NCI-H526 (cell line): ENCODE measurements around the gene FAM3A.
A peak's percentile ranks its signal among the peaks of the same experiment; 100 is the strongest.
"Not testable (repeated sequence)": the region's sequence is repeated elsewhere in the genome, so short reads cannot be mapped to it uniquely, and the experiment has no call there.

Experiments used
- DNase-seq, 2 experiments: peaks; one replicate each; lab custom pipeline; 2025; lab: John Stamatoyannopoulos, UW

The FAM3A gene

DNA sequence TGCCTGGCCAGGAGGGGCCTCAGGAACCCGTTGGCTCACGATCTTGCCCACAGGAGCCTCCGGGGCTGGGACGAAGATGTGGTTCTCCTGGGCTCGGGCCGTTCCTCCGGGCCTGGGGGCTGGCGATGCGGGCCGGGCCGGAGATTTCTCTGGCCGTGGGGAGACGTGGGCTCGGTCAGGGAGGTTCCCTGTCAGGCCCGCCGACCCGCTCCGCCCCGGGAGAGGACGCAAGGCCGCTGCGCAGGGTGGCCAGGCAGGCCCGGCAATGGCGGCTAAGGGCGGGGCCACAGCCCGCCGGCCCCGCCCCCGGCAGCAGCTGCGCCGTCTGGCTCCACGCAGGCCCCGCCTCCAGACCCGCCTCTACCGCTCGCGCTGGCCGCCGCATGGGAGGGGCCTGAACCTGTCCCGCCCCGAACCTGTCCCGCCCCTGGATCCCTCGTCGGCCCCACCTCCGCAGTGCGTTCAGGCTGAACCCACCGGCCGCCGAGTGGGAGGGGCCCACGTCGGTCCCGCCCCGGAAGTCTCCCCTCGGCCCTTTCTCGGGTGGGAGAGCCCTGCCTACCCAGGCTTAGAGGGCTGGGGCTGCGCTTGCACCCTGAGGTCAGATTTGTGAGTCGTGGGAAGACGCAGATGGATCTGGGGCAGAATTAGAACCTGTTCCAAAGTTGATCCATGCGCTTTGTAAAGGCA, at the start of gene FAM3A:
FAM3A (minus strand) TSS at position 267 of the 690 bp plus-strand sequence. CDS start 460 bp downstream, outside the sequence.
- peak; percentile 73 to 98 for DNase-seq

GRCh38 chrX:154562295-154562694, 46.3 kb upstream of the FAM3A start:
- not testable (repeated sequence) for DNase-seq

DNA sequence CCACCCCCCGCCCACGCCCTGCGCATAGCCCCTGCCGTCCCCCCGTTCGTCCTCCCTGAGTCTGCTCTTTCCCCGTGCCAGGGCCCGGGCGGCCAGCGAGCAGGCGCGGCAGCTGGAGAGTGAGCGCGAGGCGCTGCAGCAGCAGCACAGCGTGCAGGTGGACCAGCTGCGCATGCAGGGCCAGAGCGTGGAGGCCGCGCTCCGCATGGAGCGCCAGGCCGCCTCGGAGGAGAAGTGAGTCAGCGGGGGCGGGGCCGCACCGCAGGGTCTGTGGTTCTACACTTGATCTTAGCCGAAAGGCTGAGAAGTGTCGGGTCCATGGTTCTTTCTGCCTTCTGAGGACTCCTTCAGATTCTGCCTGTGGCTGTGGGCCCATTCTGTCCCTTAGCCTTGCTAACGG, 44.3 kb upstream of the FAM3A start:
- DNase-seq = not testable (repeated sequence)

DNA sequence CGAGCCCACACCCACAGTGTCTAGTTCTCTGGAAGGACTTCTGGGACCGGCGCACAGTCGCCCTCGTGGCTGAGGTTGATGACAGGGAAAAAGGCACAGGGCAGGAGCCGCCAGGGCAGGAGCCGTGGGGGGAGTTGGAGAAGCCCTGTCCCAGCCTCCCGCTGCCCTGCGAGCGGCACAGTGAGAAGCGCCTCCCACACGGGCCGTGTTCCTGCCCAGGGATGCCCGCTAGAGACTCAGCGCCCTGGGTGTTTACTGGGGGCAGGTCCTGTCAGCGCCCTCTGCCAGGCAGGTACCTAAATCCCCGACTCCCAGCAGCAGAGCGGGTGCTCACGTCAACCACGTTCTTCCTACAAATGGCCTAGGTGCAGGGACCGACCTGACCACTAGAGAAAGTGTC, 42.9 kb upstream of the FAM3A start:
- not testable (repeated sequence) for DNase-seq

GRCh38 chrX:154558060-154558690, 42.1 kb upstream of the FAM3A start:
- not testable (repeated sequence) for DNase-seq

DNA sequence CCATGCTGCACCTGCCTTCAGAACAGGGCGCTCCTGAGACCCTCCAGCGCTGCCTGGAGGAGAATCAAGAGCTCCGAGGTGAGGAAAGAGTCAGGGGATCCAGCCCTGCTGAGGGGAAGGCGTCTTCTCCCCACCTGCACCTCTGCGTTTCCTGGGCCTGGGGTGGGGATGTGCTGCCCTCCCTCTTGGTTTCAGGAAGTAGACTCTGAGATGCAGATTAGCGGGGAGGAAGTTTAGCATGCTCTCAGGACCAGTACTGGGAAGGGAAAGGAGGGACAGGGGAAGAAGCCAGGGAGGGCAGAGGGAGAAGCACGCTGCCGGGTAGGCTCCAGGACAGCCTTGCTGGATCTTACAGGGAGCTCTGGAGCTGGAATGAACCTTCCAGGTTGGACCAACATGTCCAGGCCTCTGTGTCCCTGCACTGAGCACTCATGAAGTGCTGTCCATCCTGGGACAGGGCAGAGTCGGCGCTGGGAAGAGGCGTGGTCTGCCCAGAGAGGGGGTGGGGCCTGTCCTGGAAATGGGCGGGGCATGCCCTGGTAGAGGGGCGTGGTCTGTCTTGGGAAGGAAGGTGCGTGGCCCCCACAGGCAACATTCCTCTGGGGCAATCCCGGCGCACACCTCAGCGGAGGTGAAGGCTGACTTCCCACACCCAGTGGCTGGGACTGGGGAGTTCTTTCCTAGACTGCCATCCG, 36.2 kb upstream of the FAM3A start:
- DNase-seq = not testable (repeated sequence)

DNA sequence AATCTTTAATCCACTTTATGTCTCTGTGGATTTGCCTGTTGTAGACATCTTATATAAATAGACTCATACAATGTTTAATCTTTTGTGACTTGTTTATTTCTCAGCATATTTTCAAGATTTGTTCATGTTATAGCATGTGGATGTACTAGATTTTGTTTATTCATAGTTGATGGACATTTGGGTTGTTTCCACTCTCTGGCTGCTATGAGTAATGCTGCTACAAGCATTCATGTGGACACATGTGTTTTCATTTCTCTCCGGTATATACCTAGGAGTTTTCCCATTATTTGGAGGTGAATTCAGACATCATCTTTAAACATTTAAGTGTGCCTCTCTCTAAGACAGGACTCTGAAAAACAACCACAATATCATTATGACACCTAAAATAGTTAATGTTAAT, 33.7 kb upstream of the FAM3A start:
- DNase-seq = no peak

GRCh38 chrX:154548028-154548316, 31.9 kb upstream of the FAM3A start:
- no peak for DNase-seq

DNA sequence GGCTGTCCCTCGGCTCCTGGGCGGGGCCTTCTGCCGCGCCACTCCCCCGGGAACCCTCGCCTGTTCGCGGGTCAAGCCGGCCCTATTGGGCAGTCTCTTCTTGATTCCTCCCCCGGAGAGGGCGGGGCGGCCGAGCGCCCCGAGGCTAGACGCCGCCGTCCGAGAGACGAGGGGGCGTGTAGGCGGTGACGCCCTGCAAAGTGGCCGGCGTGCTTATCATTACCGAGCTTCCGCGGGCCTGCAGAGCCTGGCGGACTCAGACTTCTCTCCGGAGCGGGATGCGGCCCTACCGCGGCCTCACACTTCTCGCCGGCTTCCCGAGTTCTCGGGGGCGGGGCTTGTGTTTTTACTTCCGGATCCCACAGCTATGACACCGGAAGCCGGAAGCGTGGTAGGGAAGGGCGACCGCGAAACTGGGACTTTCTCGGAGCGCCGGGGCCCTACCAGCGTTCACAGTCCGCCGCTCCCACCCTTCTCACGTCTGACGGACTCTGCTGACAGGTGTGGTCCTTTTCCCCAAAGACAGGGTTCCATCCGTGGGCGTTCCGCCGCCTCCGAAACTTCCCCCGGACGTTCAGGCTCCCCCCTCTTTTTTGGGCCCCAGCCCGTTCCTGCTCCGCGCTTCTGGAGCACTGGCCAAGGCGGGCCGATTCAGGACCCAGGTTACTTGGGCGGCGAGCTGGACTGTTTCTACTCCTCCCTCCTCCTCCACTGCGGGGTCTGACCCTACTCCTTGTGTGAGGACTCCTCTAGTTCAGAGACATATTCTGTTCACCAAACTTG, 31.4 kb upstream of the FAM3A start, which contains the start of gene IKBKG:
IKBKG (plus strand) TSS at position 376 of the 783 bp plus-strand sequence. CDS start 4,383 bp downstream, outside the sequence.
- peak; percentile 94 to 97 for DNase-seq

- DNase-seq = peak; percentile 53 to 93
Measured at GRCh38 chrX:154546354-154547244, 30.6 kb upstream of the FAM3A start, which contains the start of gene G6PD. G6PD (minus strand) TSS chrX:154546846; CDS start chrX:154546155, 691 bp downstream.

- DNase-seq = no peak
Measured at GRCh38 chrX:154545673-154546274, 29.7 kb upstream of the FAM3A start.

DNA sequence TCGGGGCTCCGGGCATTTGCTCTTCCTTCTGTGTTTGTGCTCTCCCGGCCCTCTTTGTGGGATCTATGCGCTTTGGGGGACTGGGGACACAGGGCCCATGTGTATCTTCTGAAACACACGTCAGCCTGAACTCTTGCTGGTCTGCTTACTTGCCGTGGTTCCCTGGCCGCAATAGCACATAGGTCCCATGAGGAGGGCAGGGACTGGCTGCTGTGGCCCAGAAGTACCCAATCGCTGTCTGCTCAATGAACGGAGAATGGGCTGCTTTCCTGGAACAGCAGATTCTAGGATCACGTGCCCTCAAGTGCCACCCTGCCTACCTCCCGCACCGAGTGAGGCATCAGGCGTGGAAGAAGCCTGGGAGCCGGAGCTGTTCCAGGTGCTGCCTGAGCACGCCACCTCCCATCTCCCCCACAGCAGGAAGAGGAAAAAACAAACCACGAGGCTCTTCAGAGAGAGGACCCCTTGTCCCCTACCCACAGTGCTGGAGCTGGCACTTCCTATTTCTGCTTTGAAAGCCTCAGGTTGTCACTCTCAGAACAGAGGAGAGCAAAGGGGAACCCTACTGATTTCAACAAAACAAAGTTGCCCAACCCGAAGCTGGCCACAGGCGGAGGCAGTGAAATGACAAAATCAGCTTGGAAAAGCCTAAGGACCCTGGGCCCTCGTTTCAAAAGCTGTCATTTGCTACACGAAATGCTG, 26.8 kb upstream of the FAM3A start:
- no peak for DNase-seq

GRCh38 chrX:154541896-154542722, 26.1 kb upstream of the FAM3A start:
- no peak for DNase-seq

GRCh38 chrX:154541589-154541895, 25.5 kb upstream of the FAM3A start:
- no peak for DNase-seq

DNA sequence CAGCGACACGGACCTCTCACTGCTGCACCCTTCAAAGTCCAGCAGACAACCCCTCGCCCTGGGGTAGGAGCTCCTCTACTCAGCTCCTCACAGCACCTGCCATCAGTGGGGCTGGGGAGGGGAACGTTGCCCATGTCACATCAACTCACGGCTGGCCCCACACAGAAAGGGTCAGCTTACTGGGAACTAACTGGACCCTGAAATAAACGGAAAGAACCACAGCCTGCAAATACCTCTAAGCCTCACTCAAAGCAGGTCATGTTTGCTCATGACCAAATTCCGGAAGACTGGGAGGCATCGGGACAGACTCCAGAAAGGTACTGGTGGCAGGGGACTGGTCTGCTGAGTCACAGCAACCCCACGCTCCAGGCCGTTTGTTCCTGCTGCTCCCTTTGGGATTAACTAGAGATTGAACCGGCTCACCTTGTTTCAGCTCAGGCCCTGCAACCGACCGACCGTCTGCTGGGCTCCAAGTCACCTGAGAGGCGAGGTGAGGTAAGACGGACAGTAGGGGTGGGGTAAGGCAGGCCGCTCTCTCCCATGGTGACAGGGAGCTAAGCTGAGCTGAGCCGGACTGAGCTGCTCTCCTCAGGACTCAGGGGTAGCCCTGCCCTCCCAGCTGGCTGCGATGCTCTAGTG, 25.0 kb upstream of the FAM3A start:
- no peak for DNase-seq

GRCh38 chrX:154540365-154540764, 24.3 kb upstream of the FAM3A start:
- DNase-seq = not testable (repeated sequence)

GRCh38 chrX:154539077-154539476, 23.0 kb upstream of the FAM3A start:
- DNase-seq = no peak

- DNase-seq = no peak
Measured at GRCh38 chrX:154535892-154536291, 19.9 kb upstream of the FAM3A start.
